GM18520 (cell line): ENCODE measurements around the gene TM9SF4.
"Not testable (repeated sequence)": the region's sequence is repeated elsewhere in the genome, so short reads cannot be mapped to it uniquely, and the experiment has no call there.

Source experiments
- ATAC-seq: cut with Tn5 transposase; IDR thresholded peaks from one replicate; pipeline ENCODE4 v1.9.1; 2021; ENCODE audit not compliant: unreplicated experiment

TM9SF4 gene

GRCh38 chr20:32155017-32155981 lies 45.8 kb downstream of the TM9SF4 start:
- ATAC-seq, result peak; percentile 64

DNA sequence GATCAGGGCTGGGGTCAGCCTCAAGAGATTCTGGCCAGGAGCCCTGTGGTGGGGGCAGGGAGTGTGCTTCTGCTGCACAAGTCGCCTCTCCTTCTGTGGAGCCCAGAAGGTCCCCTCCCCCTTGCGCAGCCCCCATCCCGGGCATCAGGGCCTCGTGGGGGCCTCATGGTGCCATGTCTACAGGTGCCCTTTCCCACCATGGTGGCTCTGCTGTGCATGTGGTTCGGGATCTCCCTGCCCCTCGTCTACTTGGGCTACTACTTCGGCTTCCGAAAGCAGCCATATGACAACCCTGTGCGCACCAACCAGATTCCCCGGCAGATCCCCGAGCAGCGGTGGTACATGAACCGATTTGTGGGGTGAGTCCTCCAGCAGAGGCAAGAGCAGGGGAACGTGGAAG lies 48.1 kb downstream of the TM9SF4 start:
- ATAC-seq, result no peak

- ATAC-seq, result no peak
Observed at GRCh38 chr20:32158351-32158750, 48.8 kb downstream of the TM9SF4 start.

- ATAC-seq, result no peak
Observed at GRCh38 chr20:32158943-32159660, 49.6 kb downstream of the TM9SF4 start.

- ATAC-seq, result no peak
Observed at GRCh38 chr20:32159766-32160221, 50.3 kb downstream of the TM9SF4 start.

GRCh38 chr20:32160341-32160740 lies 50.8 kb downstream of the TM9SF4 start:
- no peak for ATAC-seq

DNA sequence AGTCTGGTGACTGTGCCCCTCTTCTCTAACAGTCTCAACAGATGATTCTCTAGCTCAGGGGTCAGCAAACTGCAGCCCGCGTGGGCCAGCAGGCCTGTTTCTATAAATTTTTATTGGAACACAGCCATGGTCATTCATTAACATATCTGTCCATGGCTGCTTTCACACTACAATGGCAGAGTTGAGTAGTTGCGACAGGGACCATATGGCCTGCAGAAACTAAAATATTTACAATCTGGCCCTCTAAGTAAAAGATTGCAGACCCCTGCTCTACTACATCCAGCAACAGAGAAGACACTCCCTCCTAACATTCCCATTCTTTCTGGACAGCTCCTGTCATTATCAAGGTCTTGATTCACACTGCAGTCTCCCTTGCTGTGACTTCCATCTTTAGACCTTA lies 52.8 kb downstream of the TM9SF4 start:
- no peak for ATAC-seq

DNA sequence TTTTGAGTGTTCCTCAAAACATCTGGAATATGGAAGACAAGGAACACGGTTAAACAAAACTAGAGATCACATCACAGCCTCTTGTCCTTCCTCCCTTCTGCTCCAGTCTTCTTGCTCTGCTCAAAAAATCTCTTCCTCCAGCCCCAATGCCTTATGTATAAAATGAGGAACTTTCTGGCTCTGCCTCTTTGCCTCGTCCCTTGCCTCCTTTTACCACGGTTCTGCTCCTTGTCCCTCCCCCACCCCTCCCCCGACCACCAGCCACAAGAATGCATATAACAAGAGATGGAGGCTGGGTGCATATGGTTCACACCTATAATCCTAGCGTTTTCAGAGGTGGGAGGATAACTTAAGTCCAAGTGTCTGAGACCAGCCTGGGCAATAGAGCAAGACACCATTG lies 54.4 kb downstream of the TM9SF4 start:
- ATAC-seq, result no peak

- no peak for ATAC-seq
Observed at GRCh38 chr20:32164984-32165735, 55.6 kb downstream of the TM9SF4 start.

GRCh38 chr20:32165836-32166545 lies 56.5 kb downstream of the TM9SF4 start:
- no peak for ATAC-seq

DNA sequence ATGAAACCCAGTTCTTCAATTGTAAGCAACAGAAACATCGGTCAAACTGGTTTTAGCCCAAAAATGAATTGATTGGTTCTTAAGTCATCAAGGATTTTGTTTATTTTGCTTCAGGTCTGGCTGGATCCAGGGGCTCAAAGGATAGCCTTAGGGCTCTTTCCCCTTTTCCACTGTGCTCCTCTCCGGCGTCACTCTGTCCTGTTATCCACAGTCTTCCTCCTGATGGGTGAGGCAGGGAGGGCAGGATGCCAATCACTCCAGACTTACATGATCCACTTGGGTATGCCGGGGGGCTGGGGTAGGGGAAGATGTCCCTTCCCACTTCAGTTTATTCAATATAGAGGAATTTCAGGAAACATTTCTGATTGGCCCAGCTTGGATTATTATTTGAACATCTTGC lies 58.0 kb downstream of the TM9SF4 start:
- no peak for ATAC-seq

- no peak for ATAC-seq
Observed at GRCh38 chr20:32168184-32168910, 58.8 kb downstream of the TM9SF4 start.

DNA sequence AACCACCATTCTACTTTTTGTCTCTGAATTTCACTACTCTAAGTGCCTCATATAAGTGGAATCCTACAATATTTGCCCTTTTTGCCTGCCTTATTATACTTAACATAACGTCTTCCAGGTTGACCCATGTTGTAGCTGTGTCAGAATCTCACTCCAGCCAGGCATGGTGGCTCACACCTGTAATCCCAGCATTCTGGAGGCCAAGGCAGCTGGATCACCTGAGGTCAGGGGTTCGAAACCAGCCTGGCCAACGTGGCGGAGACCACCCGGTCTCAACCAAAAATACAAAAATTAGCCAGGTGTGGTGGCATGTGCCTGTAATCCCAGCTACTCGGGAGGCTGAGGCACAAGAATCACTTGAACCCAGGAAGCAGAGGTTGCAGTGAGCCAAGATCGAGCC lies 68.2 kb downstream of the TM9SF4 start:
- ATAC-seq, result not testable (repeated sequence)

- no peak for ATAC-seq
Observed at GRCh38 chr20:32179515-32179914, 70.0 kb downstream of the TM9SF4 start.

DNA sequence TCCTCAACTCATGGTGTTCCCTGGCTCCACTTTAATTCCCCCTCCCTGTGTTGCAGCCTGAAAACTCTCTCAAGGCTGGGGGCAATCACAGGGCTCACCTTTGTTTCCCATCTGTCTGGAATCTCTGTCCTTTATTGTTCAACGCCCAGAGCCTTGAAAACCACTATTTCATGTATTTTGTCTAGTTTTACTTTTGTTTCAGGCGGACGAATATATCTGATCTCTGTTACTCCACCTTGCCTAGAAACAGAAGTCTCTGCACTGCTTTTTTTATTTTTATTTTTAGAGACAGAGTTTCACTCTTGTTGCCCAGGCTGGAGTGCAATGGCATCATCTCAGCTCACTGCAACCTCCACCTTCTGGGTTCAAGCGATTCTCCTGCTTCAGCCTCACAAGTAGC lies 70.4 kb downstream of the TM9SF4 start:
- ATAC-seq, result no peak

- ATAC-seq, result no peak
Observed at GRCh38 chr20:32181606-32182005, 72.1 kb downstream of the TM9SF4 start.

DNA sequence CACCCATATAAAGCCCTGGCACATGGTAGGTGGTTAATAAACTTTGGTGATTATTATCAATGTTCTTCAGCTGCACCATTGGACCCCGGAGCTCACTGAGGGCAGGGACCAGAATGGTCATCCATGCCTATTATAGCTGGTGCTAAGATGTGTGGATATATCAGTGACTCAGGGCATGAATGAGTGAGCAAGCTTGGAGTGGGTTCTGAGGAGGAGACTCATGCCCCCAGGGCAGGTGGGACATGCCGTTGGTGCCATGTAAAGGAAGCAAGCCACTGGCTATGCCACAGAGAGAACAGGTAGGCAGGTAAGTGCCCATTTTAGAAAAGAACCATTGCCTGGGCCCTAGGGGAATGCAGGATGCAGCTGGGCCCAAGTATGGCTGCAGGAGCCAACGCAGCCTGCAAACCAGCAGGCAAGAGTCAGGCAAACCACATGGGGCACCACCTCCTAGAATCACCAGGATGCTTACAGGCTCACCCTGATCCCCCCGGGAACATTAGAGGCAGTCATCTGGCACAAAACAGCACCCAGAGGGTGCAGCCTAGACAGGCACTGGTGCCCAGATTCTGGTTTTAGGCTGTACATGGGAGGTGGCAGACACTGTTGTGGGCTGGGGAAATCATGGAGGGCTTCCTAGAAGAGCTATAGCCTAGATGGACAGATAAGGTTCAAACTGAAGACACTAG lies 74.6 kb downstream of the TM9SF4 start:
- no peak for ATAC-seq

DNA sequence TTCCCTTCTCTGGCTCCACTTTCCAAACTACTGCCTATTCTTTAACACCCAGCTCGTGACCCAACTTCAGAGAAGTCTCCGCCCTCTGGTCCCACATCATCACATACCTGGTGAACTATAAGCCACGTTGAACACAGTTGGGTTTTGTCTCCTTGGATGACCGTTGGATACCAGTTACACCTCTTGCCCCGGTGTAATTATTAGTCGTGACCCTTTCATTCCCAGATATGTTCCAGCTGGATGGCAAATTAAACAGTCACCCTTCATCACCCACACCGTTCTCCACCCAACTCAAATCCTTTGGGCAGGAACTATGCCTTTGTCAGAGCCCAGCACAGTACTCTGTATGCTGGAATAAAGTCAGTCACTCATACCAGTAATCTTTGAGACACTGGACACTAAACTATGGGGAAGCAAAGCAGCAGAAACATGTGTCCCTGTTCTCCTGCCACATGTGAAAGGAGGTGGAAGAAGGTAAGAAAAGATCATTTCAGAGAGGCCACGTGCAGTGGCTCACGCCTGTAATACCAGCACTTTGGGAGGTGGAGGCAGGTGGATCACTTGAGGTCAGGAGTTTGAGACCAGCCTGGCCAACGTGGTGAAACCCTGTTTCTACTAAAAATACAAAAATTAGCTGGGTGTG lies 75.6 kb downstream of the TM9SF4 start:
- no peak for ATAC-seq

DNA sequence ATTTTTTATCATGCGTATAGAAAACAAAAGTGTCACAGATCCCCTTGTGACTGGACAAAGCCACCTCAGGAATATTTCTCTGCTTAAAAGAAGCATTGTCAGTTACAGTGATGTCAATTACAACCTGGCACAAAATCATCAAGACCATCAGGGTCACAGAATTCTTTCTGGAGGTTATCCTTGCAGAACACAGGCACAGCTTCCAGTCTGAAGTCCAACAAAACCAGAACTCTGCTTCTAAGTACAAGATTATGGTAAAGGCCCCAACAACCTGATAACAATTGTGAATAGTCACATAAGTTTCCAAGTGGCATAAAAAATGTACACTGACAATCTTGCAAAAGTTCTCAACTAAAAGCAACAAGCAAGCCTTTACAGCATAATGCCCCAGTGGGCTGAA lies 77.0 kb downstream of the TM9SF4 start:
- ATAC-seq, result no peak
